ENCODE measurements around the gene IQCC.

IQCC gene

DNA sequence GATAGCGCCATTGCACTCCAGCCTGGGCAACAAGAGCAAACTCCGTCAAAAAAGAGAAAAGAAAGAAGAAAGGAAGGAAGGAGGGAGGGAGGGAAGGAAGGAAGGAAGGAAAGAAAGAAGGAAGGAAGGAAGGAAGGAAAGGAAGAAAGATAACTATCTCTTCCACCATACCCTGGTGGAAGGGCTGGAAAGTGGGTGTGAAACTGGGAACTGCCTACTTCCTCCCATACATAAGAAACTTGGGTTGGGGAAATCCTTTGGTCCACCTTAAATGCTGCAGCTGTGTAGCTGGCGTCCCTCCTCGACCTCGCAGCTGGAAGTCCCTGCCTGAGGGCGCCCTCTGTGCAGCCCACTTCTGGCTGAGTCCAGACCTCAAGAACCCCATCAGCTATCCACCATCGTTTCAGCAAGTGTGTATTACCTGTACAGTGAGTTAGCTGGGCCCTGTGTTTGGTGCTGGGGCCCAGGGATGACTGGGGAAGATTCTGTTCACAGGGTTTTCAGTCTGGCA lies 36.9 kb downstream of the IQCC start:
- no peak for TF ChIP-seq GABPA (IDR thresholded peaks at IDR 0.05; ENCODE audit: low read depth)
- peak; percentile 21; the same call in 1 of the 2 replicates for TF ChIP-seq SPI1 (IDR thresholded peaks at IDR 0.05; ENCODE audit: borderline replicate concordance, low read depth)
- Histone ChIP-seq H3K27ac (replicated peaks) (no peak overlapping the region), H3K4me3 (replicated peaks; ENCODE audit: insufficient read depth, low read length) (no peak overlapping the region), H3K27me3 (ENCODE audit: insufficient read depth, poor library complexity, severe bottlenecking) (no peaks in the 10 kb centered on the region)
- DNase-seq (ENCODE audit: low read depth in 1 of 2, low spot score in 1 of 2), result no peak

DNA sequence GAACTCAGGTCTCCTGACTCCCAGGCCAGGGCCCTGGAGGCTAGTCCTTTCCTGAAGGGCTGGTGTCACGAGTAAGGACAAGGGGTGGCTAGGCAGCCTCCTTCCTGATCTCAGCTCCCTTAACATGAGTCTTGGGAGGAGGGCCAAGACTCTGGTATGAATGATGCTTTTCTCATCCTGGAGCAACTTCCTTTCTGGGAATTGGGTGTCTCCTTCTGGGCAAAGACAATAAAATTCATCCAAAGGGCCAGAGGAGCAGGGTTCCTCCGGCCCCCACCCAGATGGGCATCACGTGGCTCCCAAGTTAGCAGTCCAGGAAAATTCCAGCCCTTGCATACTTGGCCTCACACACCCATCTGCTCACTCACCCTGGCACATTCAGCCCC lies 41.4 kb downstream of the IQCC start, which contains the start of gene FAM167B:
Gene FAM167B, plus strand, starts transcription at position 335 of the 386 bp plus-strand sequence. CDS start 200 bp downstream, outside the sequence.
- Histone ChIP-seq H3K27ac (replicated peaks) (no peak within 1 kb of the TSS), H3K4me3 (replicated peaks; ENCODE audit: insufficient read depth, low read length) (no peak within 1 kb of the TSS), H3K27me3 (ENCODE audit: insufficient read depth, poor library complexity, severe bottlenecking) (no peaks in the 10 kb centered on the region)
- TF ChIP-seq POLR2AphosphoS5 (IDR thresholded peaks at IDR 0.05; ENCODE audit: low read depth) (no peak), GABPA (IDR thresholded peaks at IDR 0.05; ENCODE audit: low read depth) (no peak), SPI1 (IDR thresholded peaks at IDR 0.05; ENCODE audit: borderline replicate concordance, low read depth) (no peak)
- TF ChIP-seq, protein P1, sequence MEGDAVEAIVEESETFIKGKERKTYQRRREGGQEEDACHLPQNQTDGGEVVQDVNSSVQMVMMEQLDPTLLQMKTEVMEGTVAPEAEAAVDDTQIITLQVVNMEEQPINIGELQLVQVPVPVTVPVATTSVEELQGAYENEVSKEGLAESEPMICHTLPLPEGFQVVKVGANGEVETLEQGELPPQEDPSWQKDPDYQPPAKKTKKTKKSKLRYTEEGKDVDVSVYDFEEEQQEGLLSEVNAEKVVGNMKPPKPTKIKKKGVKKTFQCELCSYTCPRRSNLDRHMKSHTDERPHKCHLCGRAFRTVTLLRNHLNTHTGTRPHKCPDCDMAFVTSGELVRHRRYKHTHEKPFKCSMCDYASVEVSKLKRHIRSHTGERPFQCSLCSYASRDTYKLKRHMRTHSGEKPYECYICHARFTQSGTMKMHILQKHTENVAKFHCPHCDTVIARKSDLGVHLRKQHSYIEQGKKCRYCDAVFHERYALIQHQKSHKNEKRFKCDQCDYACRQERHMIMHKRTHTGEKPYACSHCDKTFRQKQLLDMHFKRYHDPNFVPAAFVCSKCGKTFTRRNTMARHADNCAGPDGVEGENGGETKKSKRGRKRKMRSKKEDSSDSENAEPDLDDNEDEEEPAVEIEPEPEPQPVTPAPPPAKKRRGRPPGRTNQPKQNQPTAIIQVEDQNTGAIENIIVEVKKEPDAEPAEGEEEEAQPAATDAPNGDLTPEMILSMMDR (IDR thresholded peaks at IDR 0.05; ENCODE audit: insufficient read depth, low read length), result no peak
- TF ChIP-seq, protein P2, sequence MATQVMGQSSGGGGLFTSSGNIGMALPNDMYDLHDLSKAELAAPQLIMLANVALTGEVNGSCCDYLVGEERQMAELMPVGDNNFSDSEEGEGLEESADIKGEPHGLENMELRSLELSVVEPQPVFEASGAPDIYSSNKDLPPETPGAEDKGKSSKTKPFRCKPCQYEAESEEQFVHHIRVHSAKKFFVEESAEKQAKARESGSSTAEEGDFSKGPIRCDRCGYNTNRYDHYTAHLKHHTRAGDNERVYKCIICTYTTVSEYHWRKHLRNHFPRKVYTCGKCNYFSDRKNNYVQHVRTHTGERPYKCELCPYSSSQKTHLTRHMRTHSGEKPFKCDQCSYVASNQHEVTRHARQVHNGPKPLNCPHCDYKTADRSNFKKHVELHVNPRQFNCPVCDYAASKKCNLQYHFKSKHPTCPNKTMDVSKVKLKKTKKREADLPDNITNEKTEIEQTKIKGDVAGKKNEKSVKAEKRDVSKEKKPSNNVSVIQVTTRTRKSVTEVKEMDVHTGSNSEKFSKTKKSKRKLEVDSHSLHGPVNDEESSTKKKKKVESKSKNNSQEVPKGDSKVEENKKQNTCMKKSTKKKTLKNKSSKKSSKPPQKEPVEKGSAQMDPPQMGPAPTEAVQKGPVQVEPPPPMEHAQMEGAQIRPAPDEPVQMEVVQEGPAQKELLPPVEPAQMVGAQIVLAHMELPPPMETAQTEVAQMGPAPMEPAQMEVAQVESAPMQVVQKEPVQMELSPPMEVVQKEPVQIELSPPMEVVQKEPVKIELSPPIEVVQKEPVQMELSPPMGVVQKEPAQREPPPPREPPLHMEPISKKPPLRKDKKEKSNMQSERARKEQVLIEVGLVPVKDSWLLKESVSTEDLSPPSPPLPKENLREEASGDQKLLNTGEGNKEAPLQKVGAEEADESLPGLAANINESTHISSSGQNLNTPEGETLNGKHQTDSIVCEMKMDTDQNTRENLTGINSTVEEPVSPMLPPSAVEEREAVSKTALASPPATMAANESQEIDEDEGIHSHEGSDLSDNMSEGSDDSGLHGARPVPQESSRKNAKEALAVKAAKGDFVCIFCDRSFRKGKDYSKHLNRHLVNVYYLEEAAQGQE (IDR thresholded peaks at IDR 0.05; ENCODE audit: insufficient replicate concordance, low read depth), result no peak
- no peak for DNase-seq (ENCODE audit: low read depth in 1 of 2, low spot score in 1 of 2)

DNA sequence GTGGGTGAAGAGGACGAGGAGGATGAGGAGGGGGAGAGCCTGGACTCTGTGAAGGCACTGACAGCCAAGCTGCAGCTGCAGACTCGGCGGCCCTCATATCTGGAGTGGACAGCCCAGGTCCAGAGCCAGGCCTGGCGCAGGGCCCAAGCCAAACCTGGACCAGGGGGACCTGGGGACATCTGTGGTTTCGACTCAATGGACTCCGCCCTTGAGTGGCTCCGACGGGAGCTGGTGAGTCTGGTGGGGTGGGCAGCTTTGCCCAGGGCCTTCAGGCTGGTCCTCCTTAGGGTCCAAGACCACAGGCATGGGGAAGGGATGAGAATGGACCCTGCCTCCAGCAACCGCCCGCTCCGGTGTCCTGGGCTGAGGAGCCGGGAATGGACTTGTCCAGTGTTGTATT lies 42.0 kb downstream of the IQCC start:
- TF ChIP-seq SPI1 (IDR thresholded peaks at IDR 0.05; ENCODE audit: borderline replicate concordance, low read depth) (no peak), POLR2AphosphoS5 (IDR thresholded peaks at IDR 0.05; ENCODE audit: low read depth) (no peak), GABPA (IDR thresholded peaks at IDR 0.05; ENCODE audit: low read depth) (no peak)
- TF ChIP-seq, protein P1 (IDR thresholded peaks at IDR 0.05; ENCODE audit: insufficient read depth, low read length), result no peak
- TF ChIP-seq, protein P2 (IDR thresholded peaks at IDR 0.05; ENCODE audit: insufficient replicate concordance, low read depth), result no peak
- Histone ChIP-seq H3K27ac (replicated peaks) (no peak overlapping the region), H3K4me3 (replicated peaks; ENCODE audit: insufficient read depth, low read length) (no peak overlapping the region), H3K27me3 (ENCODE audit: insufficient read depth, poor library complexity, severe bottlenecking) (no peaks in the 10 kb centered on the region)
- no peak for DNase-seq (ENCODE audit: low read depth in 1 of 2, low spot score in 1 of 2)

DNA sequence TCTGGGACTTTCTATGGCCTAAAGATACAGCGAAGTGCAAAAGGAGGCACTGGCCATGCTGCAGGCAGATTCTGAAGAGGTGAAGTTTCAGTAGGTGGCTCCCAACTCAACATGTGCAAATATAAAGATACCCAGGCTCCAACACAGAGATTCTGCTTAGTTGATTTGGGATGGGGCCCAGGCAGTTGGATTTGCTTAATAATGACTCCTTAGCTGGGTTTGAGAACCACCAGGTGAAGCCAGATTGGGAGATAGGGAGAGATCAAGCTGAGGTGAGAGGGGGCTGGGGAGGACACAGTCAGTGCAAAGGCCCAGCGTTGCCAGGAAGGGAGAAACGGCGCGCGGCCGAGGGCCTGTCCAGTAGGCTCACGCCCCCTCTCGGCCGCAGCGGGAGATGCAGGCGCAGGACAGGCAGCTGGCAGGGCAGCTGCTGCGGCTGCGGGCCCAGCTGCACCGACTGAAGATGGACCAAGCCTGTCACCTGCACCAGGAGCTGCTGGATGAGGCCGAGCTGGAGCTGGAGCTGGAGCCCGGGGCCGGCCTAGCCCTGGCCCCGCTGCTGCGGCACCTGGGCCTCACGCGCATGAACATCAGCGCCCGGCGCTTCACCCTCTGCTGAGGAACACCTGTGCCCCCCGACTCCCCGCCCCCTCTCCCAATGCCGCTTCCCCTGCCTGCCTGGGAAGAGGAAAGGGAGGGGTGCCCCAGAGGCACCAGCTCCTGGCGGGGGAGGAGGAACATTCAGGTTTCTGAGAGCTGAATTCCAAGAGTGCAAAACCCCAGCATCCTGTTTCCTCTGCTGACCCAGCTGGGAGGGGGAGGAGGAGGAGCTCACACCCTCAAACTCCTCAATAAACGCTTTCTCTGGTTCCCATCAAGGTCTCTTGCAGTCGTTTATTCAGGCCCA lies 42.8 kb downstream of the IQCC start:
- Histone ChIP-seq H3K4me3 (replicated peaks; ENCODE audit: insufficient read depth, low read length) (no peak overlapping the region), H3K27me3 (ENCODE audit: insufficient read depth, poor library complexity, severe bottlenecking) (no peaks in the 10 kb centered on the region), H3K27ac (replicated peaks) (no peak overlapping the region)
- peak; percentile 45 to 77 for DNase-seq (ENCODE audit: low read depth in 1 of 2, low spot score in 1 of 2)
- TF ChIP-seq, protein P1 (IDR thresholded peaks at IDR 0.05; ENCODE audit: insufficient read depth, low read length), result peak; percentile 87
- TF ChIP-seq POLR2AphosphoS5 (IDR thresholded peaks at IDR 0.05; ENCODE audit: low read depth), result peak; percentile 72
- TF ChIP-seq, protein P2 (IDR thresholded peaks at IDR 0.05; ENCODE audit: insufficient replicate concordance, low read depth), result no peak

All from HL-60 (cell line).